Fibroblast of mammary gland (primary cell): Measurements from ENCODE around the gene BMPR1B.
A peak's percentile ranks its signal among the peaks of the same experiment; 100 is the strongest.

Experiments
- DNase-seq: peaks from one replicate; pipeline ENCODE4 v3.0.0-alpha.2; 2010; ENCODE audit warnings: low read depth
- H3K4me3 ChIP-seq: 2 replicates; pipeline ENCODE4 v1.5.1; 2011; ENCODE audit warnings: low read depth, mild to moderate bottlenecking, low read length, moderate library complexity; ENCODE audit not compliant: control insufficient read depth
- CTCF ChIP-seq: conservative IDR thresholded peaks from 2 replicates; pipeline ENCODE4 v1.5.1; 2011; ENCODE audit warnings: low read depth, low read length, inconsistent platforms; ENCODE audit not compliant: control insufficient read depth, insufficient read depth

BMPR1B gene

DNA sequence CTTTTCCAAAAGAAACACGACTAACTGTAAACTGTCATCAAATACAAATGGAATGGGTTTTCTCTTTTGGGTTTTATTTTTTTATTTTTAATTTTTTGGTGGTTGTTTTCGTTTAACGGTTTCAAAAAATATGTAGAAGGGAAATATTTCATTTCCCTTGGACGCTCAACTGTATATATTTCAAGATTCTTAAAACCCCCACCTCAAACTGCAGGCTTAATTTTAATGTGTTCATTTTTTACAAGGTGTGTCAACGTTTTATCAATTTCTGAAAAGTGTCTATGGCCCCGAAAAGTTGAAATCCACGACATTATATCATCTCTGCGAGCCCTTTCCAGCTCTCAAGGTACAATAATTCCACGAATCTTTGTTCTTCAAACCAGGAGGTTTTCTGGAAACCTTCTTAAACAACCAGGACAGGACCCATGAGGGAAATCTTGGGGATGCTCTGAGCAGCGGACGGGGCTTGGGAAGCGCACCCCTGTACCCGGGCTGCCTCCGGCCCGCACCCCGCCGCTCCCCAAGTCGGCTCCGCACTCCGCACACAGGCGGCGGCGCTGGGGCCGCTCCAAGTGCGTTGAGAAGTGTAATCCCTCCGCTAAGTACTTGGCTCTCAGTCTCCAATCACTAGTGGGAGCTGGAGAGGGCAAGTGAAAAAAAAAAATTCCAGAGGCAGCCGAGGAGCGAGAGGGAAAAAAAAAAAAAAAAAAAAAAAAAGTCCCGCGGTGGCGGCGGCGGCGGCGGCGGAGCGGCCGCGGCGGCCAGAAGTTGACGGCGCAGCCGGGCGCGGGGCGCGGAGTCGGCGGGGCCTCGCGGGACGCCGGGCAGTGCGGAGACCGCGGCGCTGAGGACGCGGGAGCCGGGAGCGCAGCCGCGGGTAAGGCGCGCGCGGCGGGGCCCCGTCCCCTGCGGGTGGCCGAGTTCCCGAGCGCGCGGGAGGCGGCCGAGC is at the start of gene BMPR1B:
Gene BMPR1B (plus strand): TSS at position 764 of the 949 bp plus-strand sequence. CDS start 346,470 bp downstream, outside the sequence.
- no peak for TF ChIP-seq CTCF
- DNase-seq, result peak; percentile 66
- peak within 1 kb of the TSS; percentile 46 for H3K4me3 ChIP-seq

- TF ChIP-seq CTCF, result no peak
- no peak for DNase-seq
- no peak overlapping the region for H3K4me3 ChIP-seq
These were observed 46.1 kb upstream of the BMPR1B start for GRCh38 chr4:94711635-94712034.

DNA sequence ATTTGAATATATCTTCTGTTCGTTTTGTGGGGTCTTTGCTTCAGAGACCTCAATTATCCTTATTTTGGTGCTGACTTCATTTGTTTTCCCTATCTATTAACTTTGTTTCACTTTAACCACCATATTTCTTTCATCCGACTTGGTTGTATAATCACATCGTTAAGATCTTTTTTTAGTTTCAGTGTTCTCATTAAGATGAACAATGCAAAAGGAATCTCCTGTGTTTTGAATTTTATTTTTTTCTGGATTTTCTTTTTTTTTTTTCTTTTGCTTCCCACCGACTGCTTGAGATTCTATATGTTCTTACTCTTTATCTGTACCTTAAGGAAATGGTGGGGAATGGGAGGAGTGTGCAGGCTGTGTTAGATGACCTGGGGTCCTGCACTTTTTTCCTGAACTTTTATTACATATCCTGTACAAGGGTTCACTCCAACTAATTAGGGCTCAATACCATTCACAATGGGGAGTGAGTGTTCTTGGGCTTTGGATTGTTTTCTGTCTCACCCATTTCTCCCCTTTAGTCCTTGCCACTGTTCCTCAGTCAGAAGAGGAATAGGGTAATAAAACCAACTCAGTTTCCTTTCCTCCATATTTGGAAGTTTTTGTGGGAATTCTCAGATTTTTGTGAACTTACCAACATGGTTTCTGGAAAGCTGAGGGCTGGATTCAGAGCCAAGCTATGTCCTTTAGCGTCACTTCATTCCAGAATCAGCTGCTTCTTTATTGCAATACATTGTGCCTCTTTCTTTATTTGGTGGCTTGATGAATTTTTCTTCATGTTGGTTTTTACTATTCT is 43.2 kb upstream of the BMPR1B start:
- peak; percentile 83 for DNase-seq
- H3K4me3 ChIP-seq, result no peak overlapping the region
- no peak for TF ChIP-seq CTCF

- no peak for DNase-seq
- no peak for TF ChIP-seq CTCF
- H3K4me3 ChIP-seq, result no peak overlapping the region
These were observed 42.0 kb upstream of the BMPR1B start for GRCh38 chr4:94715726-94716125.

GRCh38 chr4:94721310-94721709 is 36.4 kb upstream of the BMPR1B start:
- no peak for DNase-seq
- no peak for TF ChIP-seq CTCF
- no peak overlapping the region for H3K4me3 ChIP-seq

DNA sequence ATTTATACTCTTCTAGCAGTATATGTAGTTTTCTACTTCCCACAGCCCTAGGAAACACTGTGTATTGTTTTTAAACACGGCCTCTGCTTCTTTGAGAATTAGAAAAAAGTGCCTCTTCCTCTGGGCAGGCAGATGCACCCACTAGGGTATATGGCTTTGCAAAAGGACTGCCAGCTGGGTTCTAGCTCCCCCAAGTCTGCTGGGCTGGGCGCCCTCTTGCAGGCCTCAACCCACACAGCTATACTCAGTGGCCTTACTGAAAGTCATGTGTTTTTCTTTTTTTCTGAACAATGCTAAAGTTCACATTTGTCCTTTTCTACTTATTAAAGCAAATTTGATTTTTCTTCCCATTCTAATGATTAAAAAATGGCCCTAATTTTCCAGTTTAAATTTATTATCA is 35.5 kb upstream of the BMPR1B start:
- no peak for TF ChIP-seq CTCF
- H3K4me3 ChIP-seq, result no peak overlapping the region
- DNase-seq, result no peak
